Spleen (tissue), 11 donors: ENCODE results near the gene MYD88. TPM values are rescaled to one million over a fixed set of nuclear protein-coding genes. Genes with fewer than 3 reads are reported as not detected.
A peak's percentile ranks its signal among the peaks of the same experiment; 100 is the strongest.

Source experiments
- DNase-seq: peaks from one replicate; pipeline ENCODE4 v3.0.0-alpha.2; 2020
- H3K27ac ChIP-seq, 8 donors: fragments of 200-600 bp; sonication (generic) in 7 of 8; 1 replicate in 4 of 8; 2 replicates in 4 of 8; pipeline versions ENCODE4 v1.5.0 to v1.8.0; 2016 to 2021; ENCODE audit warnings: inconsistent platforms in 4 of 8, mild to moderate bottlenecking in 4 of 8, moderate library complexity in 1 of 8
- H3K27me3 ChIP-seq, 7 donors: fragments of 200-600 bp; sonication (generic) in 6 of 7; replicated peaks in 1 of 7; 1 replicate in 4 of 7; 2 replicates in 3 of 7; pipeline versions ENCODE4 v1.5.0 to v1.8.0; 2016 to 2021; ENCODE audit warnings: inconsistent platforms in 3 of 7, mild to moderate bottlenecking in 1 of 7
- H3K36me3 ChIP-seq, 6 donors: fragments of 200-600 bp; sonication (generic) in 5 of 6; 1 replicate in 4 of 6; 2 replicates in 2 of 6; pipeline versions ENCODE4 v1.5.0 to v1.8.0; 2016 to 2021; ENCODE audit warnings: inconsistent platforms in 2 of 6
- H3K4me1 ChIP-seq, 6 donors: fragments of 200-600 bp; sonication (generic) in 5 of 6; 1 replicate in 3 of 6; 2 replicates in 3 of 6; pipeline versions ENCODE4 v1.5.0 to v1.8.0; 2016 to 2021; ENCODE audit warnings: inconsistent platforms in 3 of 6
- H3K4me3 ChIP-seq, 8 donors: fragments of 200-600 bp; sonication (generic) in 7 of 8; 1 replicate in 4 of 8; 2 replicates in 4 of 8; pipeline versions ENCODE4 v1.5.0 to v1.8.0; 2016 to 2021; ENCODE audit warnings: inconsistent platforms in 4 of 8, mild to moderate bottlenecking in 4 of 8, moderate library complexity in 2 of 8
- H3K9me3 ChIP-seq, 8 donors: fragments of 200-600 bp; sonication (generic) in 7 of 8; 1 replicate in 4 of 8; 2 replicates in 4 of 8; pipeline versions ENCODE4 v1.5.0 to v1.8.0; 2016 to 2021; ENCODE audit warnings: inconsistent platforms in 4 of 8
- CTCF ChIP-seq, 11 experiments: fragments of 200-600 bp in 7 of 11; fragments of 450-650 bp in 4 of 11; sonication (generic) in 4 of 11; IDR thresholded peaks in 8 of 11; conservative IDR thresholded peaks in 3 of 11; 1 replicate in 7 of 11; 2 replicates in 4 of 11; pipeline versions ENCODE4 v1.4.0 to v1.8.0; 2016 to 2021; ENCODE audit warnings: antibody characterized with exemption in 11 of 11, inconsistent platforms in 4 of 11, mild to moderate bottlenecking in 1 of 11
- POLR2A ChIP-seq, 3 donors: fragments of 450-650 bp; IDR thresholded peaks; one replicate each; pipeline ENCODE4 v1.5.1; 2017; ENCODE audit warnings: antibody characterized with exemption in 3 of 3, mild to moderate bottlenecking in 1 of 3
- POLR2AphosphoS5 ChIP-seq, 3 donors: sonication (generic); formaldehyde crosslinking; IDR thresholded peaks; one replicate each; pipeline ENCODE4 v1.5.1; 2017; ENCODE audit warnings: antibody characterized with exemption in 3 of 3
- WGBS, 5 donors: extraction: QIAGEN DNeasy Blood & Tissue Kit in 3 of 5; methylation state at CpG; one replicate each; pipeline versions ENCODE4 v1.1.5 to v1.1.7; 2013 to 2018; 5-methylcytosine and 5-hydroxymethylcytosine counted together
- intact Hi-C: fragments of 100-400 bp; cut with DNase I; formaldehyde crosslinking; loops from one replicate; pipeline ENCODE4 v1.15.0; 2023; ENCODE audit warnings: low total_unique reads
- polyA plus RNA-seq, 3 donors: library from polyadenylated mRNA; stranded (reverse); fragments of 200-250 nt; gene quantifications; one replicate each; pipeline ENCODE4 v1.2.1, GENCODE V29; 2013
- total RNA-seq, 7 donors: library from RNA; depleted of rRNA in 3 of 7; stranded (reverse); fragments of >200 nt in 3 of 7; fragmentation: NEBNext Ultra II Directional in 4 of 7; extraction: Animal tissue kit (Norgen Biotek cat#: 25700) in 4 of 7; gene quantifications; one replicate each; pipeline versions ENCODE4 v1.1.0 to v1.2.1, GENCODE V29; 2016 to 2021
- donor health status: healthy with polysubstance abuse.
- donor health status: DM: no; HTN: no; CAD: no; lungs with moderate emphysema.
- donor health status: DM: no; HTN: no; CAD: no.
- donor health status: Bipolar disorder and iron deficiency.
- donor health status: healthy.
- donor health status: DM: no; HTN: no; CAD: no.
- donor health status: DM: yes; HTN: yes; CAD: no.

The MYD88 gene
- total and polyA plus RNA-seq, 10 donors: 38.8 to 146 (median 73.1) TPM

GRCh38 chr3:38147421-38147820 lies 9.0 kb downstream of the MYD88 start:
- TF ChIP-seq POLR2AphosphoS5 (IDR thresholded peaks at IDR 0.05) (no peak), CTCF (IDR thresholded peaks at IDR 0.05 in 8 of 11, conservative IDR thresholded peaks at IDR 0.05 in 3 of 11) (no peak), POLR2A (IDR thresholded peaks at IDR 0.05) (no peak)
- Histone ChIP-seq H3K4me3 (peak overlapping the region in 1 of 8 donors; percentile 30), H3K36me3 (peaks cover 0 to 7% (median 4%) of the 10 kb centered on the region in 6 donors), H3K27ac (peak overlapping the region; percentile 13 to 87 (median 77)), H3K27me3 (no peaks in the 10 kb centered on the region), H3K9me3 (peaks cover 5 to 25% (median 19%) of the 10 kb centered on the region in 8 donors), H3K4me1 (peaks cover 0 to 67% (median 25%) of the 10 kb centered on the region in 6 donors)
- 43 to 74% (median 73%) methylated on average over 3 of the region's 3 CpGs for WGBS, 5 donors
- intact Hi-C loops: loop anchor here (10.0 kb wide), 1 partner anchor 97 kb away; no protein-coding TSS in a partner anchor
- no peak for DNase-seq

GRCh38 chr3:38148311-38148882 lies 9.9 kb downstream of the MYD88 start:
- no peak for TF ChIP-seq CTCF (IDR thresholded peaks at IDR 0.05 in 8 of 11, conservative IDR thresholded peaks at IDR 0.05 in 3 of 11)
- no peak for TF ChIP-seq POLR2AphosphoS5 (IDR thresholded peaks at IDR 0.05)
- no peak for TF ChIP-seq POLR2A (IDR thresholded peaks at IDR 0.05)
- H3K9me3 ChIP-seq: peaks cover 5 to 25% (median 19%) of the 10 kb centered on the region in 8 donors
- H3K36me3 ChIP-seq: no peaks in the 10 kb centered on the region
- intact Hi-C loops: loop anchor here (10.0 kb wide), 1 partner anchor 96 kb away; no protein-coding TSS in a partner anchor
- no peaks in the 10 kb centered on the region for H3K27me3 ChIP-seq
- H3K4me1 ChIP-seq: peaks cover 0 to 60% (median 25%) of the 10 kb centered on the region in 6 donors
- peak overlapping the region; percentile 13 to 87 (median 77) for H3K27ac ChIP-seq
- 28 to 59% (median 38%) methylated on average over 5 of the region's 5 CpGs for WGBS, 5 donors
- DNase-seq: no peak
- H3K4me3 ChIP-seq: no peak overlapping the region

- intact Hi-C loops: loop anchor here (10.0 kb wide), 1 partner anchor 95 kb away; no protein-coding TSS in a partner anchor
- TF ChIP-seq POLR2A (IDR thresholded peaks at IDR 0.05) (no peak), CTCF (IDR thresholded peaks at IDR 0.05 in 8 of 11, conservative IDR thresholded peaks at IDR 0.05 in 3 of 11) (no peak), POLR2AphosphoS5 (IDR thresholded peaks at IDR 0.05) (no peak)
- peaks cover 0 to 55% (median 25%) of the 10 kb centered on the region in 6 donors for H3K4me1 ChIP-seq
- WGBS, 5 donors: 17 to 42% (median 27%) methylated on average over 3 of the region's 3 CpGs
- H3K36me3 ChIP-seq: no peaks in the 10 kb centered on the region
- no peak overlapping the region for H3K4me3 ChIP-seq
- H3K27me3 ChIP-seq: no peaks in the 10 kb centered on the region
- H3K27ac ChIP-seq: peak overlapping the region; percentile 28 to 87 (median 76)
- DNase-seq: no peak
- peaks cover 5 to 25% (median 19%) of the 10 kb centered on the region in 8 donors for H3K9me3 ChIP-seq
These were observed 11.2 kb downstream of the MYD88 start for GRCh38 chr3:38149708-38150107.

GRCh38 chr3:38150780-38151528 lies 12.5 kb downstream of the MYD88 start:
- DNase-seq: no peak
- Histone ChIP-seq H3K27me3 (no peaks in the 10 kb centered on the region), H3K4me1 (peaks cover 0 to 55% (median 25%) of the 10 kb centered on the region in 6 donors), H3K27ac (peak overlapping the region in 6 of 8 donors; percentile 42 to 87 (median 76)), H3K4me3 (peak overlapping the region in 1 of 8 donors; percentile 45), H3K9me3 (peaks cover 3 to 19% (median 16%) of the 10 kb centered on the region in 8 donors), H3K36me3 (no peaks in the 10 kb centered on the region)
- intact Hi-C loops: no loop called here
- TF ChIP-seq POLR2AphosphoS5 (IDR thresholded peaks at IDR 0.05) (no peak), POLR2A (IDR thresholded peaks at IDR 0.05) (no peak), CTCF (IDR thresholded peaks at IDR 0.05 in 8 of 11, conservative IDR thresholded peaks at IDR 0.05 in 3 of 11) (no peak)
- 83 to 94% (median 88%) methylated on average over 3 of the region's 3 CpGs for WGBS, 5 donors
